Neural cell (in vitro differentiated cells): ENCODE results near the gene MSLN. TPM values are rescaled to one million over a fixed set of nuclear protein-coding genes. Genes with fewer than 3 reads are reported as not detected.

ENCODE experiments used
- H2AFZ ChIP-seq: fragments of 200-600, 300-800 bp; sonication (generic), shearing (Covaris generic); 2 replicates; pipeline ENCODE4 v1.6.0; 2014; ENCODE audit warnings: low read depth, mild to moderate bottlenecking, antibody characterized with exemption, low read length, moderate library complexity
- H3F3A ChIP-seq: fragments of 200-600 bp; shearing (Covaris generic); 2 replicates; pipeline ENCODE4 v1.6.1; 2016; ENCODE audit warnings: mild to moderate bottlenecking, moderate library complexity, mixed read lengths, antibody characterized with exemption, low read length; ENCODE audit not compliant: insufficient read depth, poor library complexity, severe bottlenecking
- H3K27ac ChIP-seq: fragments of 200-600, 300-800 bp; sonication (generic), shearing (Covaris generic); 2 replicates; pipeline ENCODE4 v1.5.1; 2014; ENCODE audit warnings: mild to moderate bottlenecking, low read length, moderate library complexity
- H3K27me3 ChIP-seq: fragments of 300-800, 200-600 bp; sonication (generic), shearing (Covaris generic); 2 replicates; pipeline ENCODE4 v1.6.0; 2014; ENCODE audit warnings: mild to moderate bottlenecking, low read depth, low read length, moderate library complexity; ENCODE audit not compliant: insufficient read depth
- H3K36me3 ChIP-seq: fragments of 300-800, 200-600 bp; sonication (generic), shearing (Covaris generic); 2 replicates; pipeline ENCODE4 v1.5.1; 2014; ENCODE audit warnings: mild to moderate bottlenecking, antibody characterized with exemption, low read length, moderate library complexity; ENCODE audit not compliant: insufficient read depth
- H3K4me2 ChIP-seq: fragments of 300-800, 200-600 bp; sonication (generic), shearing (Covaris generic); 2 replicates; pipeline ENCODE4 v1.6.0; 2014; ENCODE audit warnings: mild to moderate bottlenecking, low read length
- H3K4me3 ChIP-seq: fragments of 300-800, 200-600 bp; sonication (generic), shearing (Covaris generic); 2 replicates; pipeline ENCODE4 v1.5.1; 2014; ENCODE audit warnings: mild to moderate bottlenecking, low read length, moderate library complexity
- H3K79me2 ChIP-seq: fragments of 200-600 bp; shearing (Covaris generic); replicated peaks from 2 replicates; pipeline ENCODE4 v1.6.0; 2014; ENCODE audit warnings: mild to moderate bottlenecking, low read length, moderate library complexity; ENCODE audit not compliant: insufficient read depth
- H3K9ac ChIP-seq: fragments of 300-800, 200-600 bp; sonication (generic), shearing (Covaris generic); 2 replicates; pipeline ENCODE4 v1.6.1; 2016; ENCODE audit warnings: mild to moderate bottlenecking, low read length, mixed read lengths
- H3K9me2 ChIP-seq: fragments of 200-600 bp; shearing (Covaris generic); 2 replicates; pipeline ENCODE4 v1.6.1; 2016; ENCODE audit warnings: mild to moderate bottlenecking, low read length, mixed read lengths; ENCODE audit not compliant: insufficient read depth
- H3K9me3 ChIP-seq: fragments of 200-600, 300-800 bp; sonication (generic), shearing (Covaris generic); 2 replicates; pipeline ENCODE4 v1.6.1; 2016; ENCODE audit warnings: mild to moderate bottlenecking, mixed run types, low read length, moderate library complexity, mixed read lengths
- H4K20me1 ChIP-seq: fragments of 200-600 bp; shearing (Covaris generic); 2 replicates; pipeline ENCODE4 v1.6.1; 2016; ENCODE audit warnings: mild to moderate bottlenecking, mixed run types; ENCODE audit not compliant: insufficient read depth
- EZH2 ChIP-seq: fragments of 200-600, 300-800 bp; shearing (Covaris generic), sonication (generic); IDR thresholded peaks from 2 replicates; pipeline ENCODE4 v1.6.1; 2014; ENCODE audit warnings: antibody characterized with exemption, low read length, borderline replicate concordance, mild to moderate bottlenecking; ENCODE audit not compliant: insufficient read depth, poor library complexity, severe bottlenecking
- MXI1 ChIP-seq: fragments of 450-650 bp; conservative IDR thresholded peaks from 2 replicates; pipeline ENCODE4 v1.6.1; 2014; ENCODE audit warnings: antibody characterized with exemption, mild to moderate bottlenecking; ENCODE audit not compliant: poor library complexity, severe bottlenecking
- RAD21 ChIP-seq: fragments of 450-650 bp; conservative IDR thresholded peaks from 2 replicates; pipeline ENCODE4 v1.6.1; 2014; ENCODE audit warnings: antibody characterized with exemption, mild to moderate bottlenecking, moderate library complexity
- SMC3 ChIP-seq: fragments of 450-650 bp; conservative IDR thresholded peaks from 2 replicates; pipeline ENCODE4 v1.6.1; 2014; ENCODE audit warnings: antibody characterized with exemption, mild to moderate bottlenecking, moderate library complexity; ENCODE audit not compliant: poor library complexity
- TAF1 ChIP-seq: IDR thresholded peaks from 2 replicates; pipeline ENCODE4 v1.6.1; 2012; ENCODE audit warnings: low read depth
- polyA plus RNA-seq: library from polyadenylated mRNA; depleted of rRNA; stranded (reverse); fragments of >200 nt; gene quantifications from 2 replicates; pipeline ENCODE4 v1.2.3, GENCODE V29; 2014
- TF ChIP-seq, protein P1 (sequence below): fragments of 450-650 bp; IDR thresholded peaks from 2 replicates; pipeline ENCODE4 v1.5.1; 2014; ENCODE audit warnings: antibody characterized with exemption, mild to moderate bottlenecking, moderate library complexity; ENCODE audit not compliant: poor library complexity, severe bottlenecking
- TF ChIP-seq, protein P2 (sequence below): IDR thresholded peaks from 2 replicates; pipeline ENCODE4 v1.6.1; 2012; ENCODE audit warnings: borderline replicate concordance

MSLN gene
- polyA plus RNA-seq, 1 donor from 2014 or later, result 0.63 TPM

DNA sequence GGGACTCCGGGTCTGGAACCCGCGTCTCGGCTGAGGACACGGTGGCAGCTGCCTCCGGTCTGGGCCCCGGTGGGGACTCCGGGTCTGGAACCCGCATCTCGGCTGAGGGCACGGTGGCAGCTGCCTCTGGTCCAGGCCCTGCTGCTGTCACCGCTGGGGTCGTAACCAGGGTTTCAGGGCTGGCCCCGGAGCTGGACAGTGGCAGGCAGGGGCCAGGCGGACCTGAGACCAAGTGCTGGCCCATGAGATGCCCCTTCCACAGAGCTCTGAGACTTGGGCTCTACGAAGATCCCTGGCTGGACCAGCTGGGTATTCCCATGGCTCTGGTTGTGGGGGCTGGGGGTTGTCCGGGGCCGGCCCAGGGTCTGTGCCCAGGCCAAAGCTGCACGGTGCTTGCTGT lies 23.9 kb downstream of the MSLN start:
- no peaks in the 10 kb centered on the region for H3F3A ChIP-seq
- H3K9me2 ChIP-seq, result no peaks in the 10 kb centered on the region
- peaks cover 8% of the 10 kb centered on the region for H3K79me2 ChIP-seq
- H3K4me3 ChIP-seq, result no peak overlapping the region
- no peak overlapping the region for H3K4me2 ChIP-seq
- H3K27ac ChIP-seq, result no peak overlapping the region
- H4K20me1 ChIP-seq, result no peaks in the 10 kb centered on the region
- no peaks in the 10 kb centered on the region for H3K36me3 ChIP-seq
- TF ChIP-seq TAF1, result no peak
- H3K27me3 ChIP-seq, result no peaks in the 10 kb centered on the region
- H2AFZ ChIP-seq, result no peak overlapping the region
- no peak overlapping the region for H3K9ac ChIP-seq
- no peaks in the 10 kb centered on the region for H3K9me3 ChIP-seq

DNA sequence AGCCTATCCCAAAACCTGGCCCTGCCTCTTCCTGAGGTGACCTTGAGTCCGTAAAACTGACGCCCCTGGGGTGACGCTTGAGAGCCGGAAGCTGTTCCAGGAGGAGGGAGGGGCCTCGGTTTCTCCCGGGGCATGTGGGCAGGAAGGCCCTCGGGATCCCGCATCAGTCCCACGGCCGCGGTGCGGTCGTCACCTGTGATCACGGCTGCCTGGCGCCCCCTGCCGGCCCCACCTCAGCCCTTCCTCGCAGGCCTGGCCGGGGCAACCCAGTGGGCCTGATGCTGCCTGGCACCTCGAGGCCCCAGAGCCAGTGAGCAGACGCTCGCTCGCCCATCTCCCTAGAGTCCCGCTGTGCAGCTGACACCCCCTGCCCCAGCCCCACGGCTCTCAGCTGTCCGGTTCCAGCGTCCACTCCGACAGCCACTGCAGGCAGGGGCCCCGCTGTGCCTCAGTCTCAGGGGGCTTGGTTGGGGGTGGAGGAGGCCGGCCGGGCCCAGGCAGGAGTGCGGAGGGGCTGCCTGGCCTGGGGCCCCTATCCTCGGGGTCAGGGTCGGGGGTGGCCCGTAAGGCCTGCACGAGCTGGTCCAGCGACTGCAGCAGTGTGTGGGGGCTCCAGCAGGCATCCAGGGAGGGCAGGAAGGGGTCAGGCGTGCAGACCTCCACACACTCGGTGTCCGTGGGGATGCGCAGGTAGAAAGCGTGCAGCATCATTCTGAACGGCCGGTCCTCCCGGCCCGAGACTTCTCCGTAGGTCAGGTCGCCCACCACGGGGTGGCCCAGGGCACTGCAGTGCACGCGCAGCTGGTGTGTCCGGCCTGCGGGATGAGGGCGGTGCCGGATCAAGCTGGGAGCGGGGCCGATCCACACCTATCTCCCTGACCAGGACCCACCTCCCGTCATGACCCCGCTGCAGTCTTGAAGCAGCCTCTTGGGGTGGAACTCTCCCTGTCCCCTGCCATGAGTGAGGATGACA lies 25.3 kb downstream of the MSLN start:
- H3K27ac ChIP-seq, result no peak overlapping the region
- H3K9me2 ChIP-seq, result no peaks in the 10 kb centered on the region
- H3K9me3 ChIP-seq, result no peaks in the 10 kb centered on the region
- H3K27me3 ChIP-seq, result no peaks in the 10 kb centered on the region
- peaks cover 9% of the 10 kb centered on the region for H3K79me2 ChIP-seq
- TF ChIP-seq SMC3, result peak; percentile 81
- no peak for TF ChIP-seq EZH2
- TF ChIP-seq, protein P1, sequence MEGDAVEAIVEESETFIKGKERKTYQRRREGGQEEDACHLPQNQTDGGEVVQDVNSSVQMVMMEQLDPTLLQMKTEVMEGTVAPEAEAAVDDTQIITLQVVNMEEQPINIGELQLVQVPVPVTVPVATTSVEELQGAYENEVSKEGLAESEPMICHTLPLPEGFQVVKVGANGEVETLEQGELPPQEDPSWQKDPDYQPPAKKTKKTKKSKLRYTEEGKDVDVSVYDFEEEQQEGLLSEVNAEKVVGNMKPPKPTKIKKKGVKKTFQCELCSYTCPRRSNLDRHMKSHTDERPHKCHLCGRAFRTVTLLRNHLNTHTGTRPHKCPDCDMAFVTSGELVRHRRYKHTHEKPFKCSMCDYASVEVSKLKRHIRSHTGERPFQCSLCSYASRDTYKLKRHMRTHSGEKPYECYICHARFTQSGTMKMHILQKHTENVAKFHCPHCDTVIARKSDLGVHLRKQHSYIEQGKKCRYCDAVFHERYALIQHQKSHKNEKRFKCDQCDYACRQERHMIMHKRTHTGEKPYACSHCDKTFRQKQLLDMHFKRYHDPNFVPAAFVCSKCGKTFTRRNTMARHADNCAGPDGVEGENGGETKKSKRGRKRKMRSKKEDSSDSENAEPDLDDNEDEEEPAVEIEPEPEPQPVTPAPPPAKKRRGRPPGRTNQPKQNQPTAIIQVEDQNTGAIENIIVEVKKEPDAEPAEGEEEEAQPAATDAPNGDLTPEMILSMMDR, result peak; percentile 78
- TF ChIP-seq, protein P2, sequence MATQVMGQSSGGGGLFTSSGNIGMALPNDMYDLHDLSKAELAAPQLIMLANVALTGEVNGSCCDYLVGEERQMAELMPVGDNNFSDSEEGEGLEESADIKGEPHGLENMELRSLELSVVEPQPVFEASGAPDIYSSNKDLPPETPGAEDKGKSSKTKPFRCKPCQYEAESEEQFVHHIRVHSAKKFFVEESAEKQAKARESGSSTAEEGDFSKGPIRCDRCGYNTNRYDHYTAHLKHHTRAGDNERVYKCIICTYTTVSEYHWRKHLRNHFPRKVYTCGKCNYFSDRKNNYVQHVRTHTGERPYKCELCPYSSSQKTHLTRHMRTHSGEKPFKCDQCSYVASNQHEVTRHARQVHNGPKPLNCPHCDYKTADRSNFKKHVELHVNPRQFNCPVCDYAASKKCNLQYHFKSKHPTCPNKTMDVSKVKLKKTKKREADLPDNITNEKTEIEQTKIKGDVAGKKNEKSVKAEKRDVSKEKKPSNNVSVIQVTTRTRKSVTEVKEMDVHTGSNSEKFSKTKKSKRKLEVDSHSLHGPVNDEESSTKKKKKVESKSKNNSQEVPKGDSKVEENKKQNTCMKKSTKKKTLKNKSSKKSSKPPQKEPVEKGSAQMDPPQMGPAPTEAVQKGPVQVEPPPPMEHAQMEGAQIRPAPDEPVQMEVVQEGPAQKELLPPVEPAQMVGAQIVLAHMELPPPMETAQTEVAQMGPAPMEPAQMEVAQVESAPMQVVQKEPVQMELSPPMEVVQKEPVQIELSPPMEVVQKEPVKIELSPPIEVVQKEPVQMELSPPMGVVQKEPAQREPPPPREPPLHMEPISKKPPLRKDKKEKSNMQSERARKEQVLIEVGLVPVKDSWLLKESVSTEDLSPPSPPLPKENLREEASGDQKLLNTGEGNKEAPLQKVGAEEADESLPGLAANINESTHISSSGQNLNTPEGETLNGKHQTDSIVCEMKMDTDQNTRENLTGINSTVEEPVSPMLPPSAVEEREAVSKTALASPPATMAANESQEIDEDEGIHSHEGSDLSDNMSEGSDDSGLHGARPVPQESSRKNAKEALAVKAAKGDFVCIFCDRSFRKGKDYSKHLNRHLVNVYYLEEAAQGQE, result no peak
- peak; percentile 79 for TF ChIP-seq RAD21
- no peak for TF ChIP-seq TAF1
- no peak for TF ChIP-seq MXI1
- no peaks in the 10 kb centered on the region for H3F3A ChIP-seq
- no peak overlapping the region for H3K4me3 ChIP-seq
- H3K36me3 ChIP-seq, result no peaks in the 10 kb centered on the region
- H3K4me2 ChIP-seq, result no peak overlapping the region
- no peak overlapping the region for H2AFZ ChIP-seq
- no peak overlapping the region for H3K9ac ChIP-seq
- no peaks in the 10 kb centered on the region for H4K20me1 ChIP-seq
